BLaER1 treated with 17β-estradiol and CSF1 and Interleukin-3, amounts not matched to agents 10 nM and 100 nM (cell line): Measurements from ENCODE around the gene CBX2.

Experiments
- H3K27ac ChIP-seq, 11 experiments: shearing (Covaris generic); formaldehyde crosslinking; 2 replicates each; pipeline ENCODE4 v1.8.1; 2022
- H3K27me3 ChIP-seq, 11 experiments: shearing (Covaris generic); formaldehyde crosslinking; 2 replicates each; pipeline ENCODE4 v1.8.1; 2022
- H3K36me3 ChIP-seq, 11 experiments: shearing (Covaris generic); formaldehyde crosslinking; 2 replicates each; pipeline ENCODE4 v1.8.1; 2022
- H3K4me1 ChIP-seq, 10 experiments: shearing (Covaris generic); formaldehyde crosslinking; 2 replicates each; pipeline ENCODE4 v1.8.1; 2022
- H3K4me2 ChIP-seq, 11 experiments: shearing (Covaris generic); formaldehyde crosslinking; 2 replicates each; pipeline ENCODE4 v1.8.1; 2022
- H3K4me3 ChIP-seq, 10 experiments: shearing (Covaris generic); formaldehyde crosslinking; 2 replicates each; pipeline ENCODE4 v1.8.1; 2022
- H3K9ac ChIP-seq, 11 experiments: shearing (Covaris generic); formaldehyde crosslinking; 2 replicates each; pipeline ENCODE4 v1.8.1; 2022
- H3K9me3 ChIP-seq, 11 experiments: shearing (Covaris generic); formaldehyde crosslinking; replicated peaks in 1 of 11; 2 replicates each; pipeline ENCODE4 v1.8.1; 2022
- H4K20me1 ChIP-seq, 11 experiments: shearing (Covaris generic); formaldehyde crosslinking; 2 replicates each; pipeline ENCODE4 v1.8.1; 2022
- Cebpa-rat ChIP-seq, 11 experiments: shearing (Covaris generic); IDR thresholded peaks; 2 replicates each; pipeline ENCODE4 v1.8.1; 2022

The CBX2 gene

GRCh38 chr17:79792341-79792871 lies 14.5 kb downstream of the CBX2 start:
- Histone ChIP-seq H3K4me3 (no peak overlapping the region), H3K27ac (no peak overlapping the region), H4K20me1 (peaks cover 11 to 89% (median 81%) of the 10 kb centered on the region in 11 experiments; a peak in 20 of 22 replicates), H3K4me2 (no peak overlapping the region), H3K27me3 (peaks cover 67 to 83% (median 74%) of the 10 kb centered on the region in 11 experiments), H3K9ac (no peak overlapping the region), H3K9me3 (no peaks in the 10 kb centered on the region), H3K36me3 (peaks cover 8 to 23% (median 16%) of the 10 kb centered on the region in 11 experiments; a peak in 21 of 22 replicates), H3K4me1 (peaks cover 23 to 44% (median 30%) of the 10 kb centered on the region in 10 experiments)
- TF ChIP-seq Cebpa-rat (IDR thresholded peaks at IDR 0.05): no peak

GRCh38 chr17:79792984-79793923 lies 15.3 kb downstream of the CBX2 start:
- H3K27ac ChIP-seq: no peak overlapping the region
- H3K9me3 ChIP-seq: no peaks in the 10 kb centered on the region
- peaks cover 64 to 81% (median 72%) of the 10 kb centered on the region in 11 experiments for H3K27me3 ChIP-seq
- H3K36me3 ChIP-seq: peaks cover 8 to 23% (median 16%) of the 10 kb centered on the region in 11 experiments; a peak in 21 of 22 replicates
- peaks cover 11 to 86% (median 77%) of the 10 kb centered on the region in 11 experiments; a peak in 20 of 22 replicates for H4K20me1 ChIP-seq
- H3K4me1 ChIP-seq: peaks cover 30 to 50% (median 36%) of the 10 kb centered on the region in 10 experiments
- no peak overlapping the region; a peak in 1 of 22 replicates for H3K4me2 ChIP-seq
- no peak for TF ChIP-seq Cebpa-rat (IDR thresholded peaks at IDR 0.05)
- no peak overlapping the region for H3K4me3 ChIP-seq
- H3K9ac ChIP-seq: no peak overlapping the region

- Histone ChIP-seq H3K4me1 (peaks cover 36 to 56% (median 43%) of the 10 kb centered on the region in 10 experiments), H3K9me3 (no peaks in the 10 kb centered on the region), H4K20me1 (peaks cover 11 to 86% (median 76%) of the 10 kb centered on the region in 11 experiments; a peak in 20 of 22 replicates), H3K27me3 (peaks cover 64 to 81% (median 72%) of the 10 kb centered on the region in 11 experiments), H3K36me3 (peaks cover 8 to 23% (median 16%) of the 10 kb centered on the region in 11 experiments; a peak in 21 of 22 replicates), H3K9ac (no peak overlapping the region), H3K4me2 (peak overlapping the region in 2 of 11 experiments; percentile 12 to 24; a peak in 3 of 22 replicates), H3K27ac (no peak overlapping the region), H3K4me3 (no peak overlapping the region)
- TF ChIP-seq Cebpa-rat (IDR thresholded peaks at IDR 0.05): no peak
Observed at GRCh38 chr17:79793924-79794304, 16.0 kb downstream of the CBX2 start.

GRCh38 chr17:79794659-79795511 lies 16.9 kb downstream of the CBX2 start:
- Histone ChIP-seq H3K9ac (no peak overlapping the region), H3K27ac (no peak overlapping the region), H3K4me2 (peak overlapping the region in 9 of 11 experiments; percentile 1 to 32 (median 14); a peak in 4 of 22 replicates), H3K4me3 (no peak overlapping the region), H3K27me3 (peaks cover 64 to 81% (median 72%) of the 10 kb centered on the region in 11 experiments), H3K4me1 (peaks cover 41 to 59% (median 47%) of the 10 kb centered on the region in 10 experiments), H4K20me1 (peaks cover 11 to 86% (median 76%) of the 10 kb centered on the region in 11 experiments; a peak in 20 of 22 replicates), H3K9me3 (no peaks in the 10 kb centered on the region), H3K36me3 (peaks cover 8 to 23% (median 16%) of the 10 kb centered on the region in 11 experiments; a peak in 21 of 22 replicates)
- no peak for TF ChIP-seq Cebpa-rat (IDR thresholded peaks at IDR 0.05)

GRCh38 chr17:79795795-79796443 lies 18.0 kb downstream of the CBX2 start:
- no peak for TF ChIP-seq Cebpa-rat (IDR thresholded peaks at IDR 0.05)
- Histone ChIP-seq H3K4me1 (peaks cover 44 to 63% (median 51%) of the 10 kb centered on the region in 10 experiments), H3K36me3 (peaks cover 8 to 23% (median 16%) of the 10 kb centered on the region in 11 experiments; a peak in 21 of 22 replicates), H3K9ac (peak overlapping the region; percentile 76 to 87 (median 83); a peak in 20 of 22 replicates), H3K27ac (0 out of 22 replicates have a peak overlapping the region, but pooled peaks of 1 of the 11 experiments have one; percentile 7), H3K4me2 (peak overlapping the region; percentile 80 to 99 (median 93)), H4K20me1 (peaks cover 11 to 85% (median 75%) of the 10 kb centered on the region in 11 experiments; a peak in 20 of 22 replicates), H3K4me3 (peak overlapping the region; percentile 67 to 87 (median 74)), H3K27me3 (peaks cover 64 to 81% (median 72%) of the 10 kb centered on the region in 11 experiments), H3K9me3 (no peaks in the 10 kb centered on the region)

- Histone ChIP-seq H3K4me2 (peak overlapping the region; percentile 80 to 99 (median 93)), H3K4me3 (peak overlapping the region; percentile 67 to 87 (median 74)), H3K9ac (peak overlapping the region; percentile 76 to 87 (median 83)), H3K27me3 (peaks cover 64 to 81% (median 72%) of the 10 kb centered on the region in 11 experiments), H3K4me1 (peaks cover 46 to 63% (median 51%) of the 10 kb centered on the region in 10 experiments), H3K27ac (peak overlapping the region in 10 of 11 experiments; percentile 64 to 79 (median 74); a peak in 15 of 22 replicates), H3K36me3 (peaks cover 8 to 23% (median 16%) of the 10 kb centered on the region in 11 experiments; a peak in 21 of 22 replicates), H3K9me3 (no peaks in the 10 kb centered on the region), H4K20me1 (peaks cover 11 to 85% (median 75%) of the 10 kb centered on the region in 11 experiments; a peak in 20 of 22 replicates)
- TF ChIP-seq Cebpa-rat (IDR thresholded peaks at IDR 0.05): no peak
Observed at GRCh38 chr17:79796444-79796762, 18.5 kb downstream of the CBX2 start.

- Histone ChIP-seq H3K4me2 (peak within 1 kb of the TSS; percentile 80 to 99 (median 94)), H3K36me3 (peaks cover 8 to 23% (median 16%) of the 10 kb centered on the region in 11 experiments; a peak in 21 of 22 replicates), H3K4me3 (peak within 1 kb of the TSS; percentile 67 to 87 (median 74)), H3K9ac (peak within 1 kb of the TSS; percentile 76 to 87 (median 83)), H3K9me3 (no peaks in the 10 kb centered on the region), H4K20me1 (peaks cover 11 to 85% (median 75%) of the 10 kb centered on the region in 11 experiments; a peak in 20 of 22 replicates), H3K4me1 (peaks cover 43 to 64% (median 51%) of the 10 kb centered on the region in 10 experiments), H3K27ac (peak within 1 kb of the TSS; percentile 64 to 79 (median 75); a peak in 21 of 22 replicates), H3K27me3 (peaks cover 64 to 81% (median 72%) of the 10 kb centered on the region in 11 experiments)
- TF ChIP-seq Cebpa-rat (IDR thresholded peaks at IDR 0.05): no peak
Observed at GRCh38 chr17:79796763-79797491, 19.0 kb downstream of the CBX2 start, which contains the start of gene CBX8. CBX8 (minus strand) TSS chr17:79797077; CDS start chr17:79796998, 79 bp downstream.
